ENCODE results near the gene PAX4. TPM values are rescaled to one million over a fixed set of nuclear protein-coding genes. Genes with fewer than 3 reads are reported as not detected.

PAX4 gene
- total and polyA plus RNA-seq, 2 donors (not counting 1 experiment from before 2014, with no cell fraction given), result not detected

DNA sequence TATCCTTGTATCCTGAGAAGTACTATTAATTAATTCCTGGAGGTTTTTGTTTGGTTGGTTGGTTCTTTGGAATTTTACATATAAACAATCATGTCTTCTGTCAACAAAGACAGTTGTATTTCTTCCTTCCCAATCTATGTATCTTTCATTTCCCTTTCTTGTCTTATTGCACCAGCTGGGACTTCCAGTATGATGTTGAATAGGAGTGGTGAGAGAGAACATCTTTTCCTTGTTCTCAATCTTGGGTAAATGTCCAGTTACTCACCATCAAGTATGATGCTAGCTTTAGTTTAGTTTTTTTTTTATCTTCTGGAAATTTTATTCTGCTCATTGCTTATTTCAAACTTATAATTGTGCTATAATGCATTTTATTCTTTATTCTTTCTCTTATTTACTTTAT, 7.4 kb upstream of the PAX4 start:
- H2AFZ ChIP-seq (ENCODE audit: low read length), result no peak overlapping the region
- no peak overlapping the region for H3K27ac ChIP-seq (ENCODE audit: insufficient read depth, low read length)
- no peak overlapping the region for H3K9ac ChIP-seq (ENCODE audit: insufficient read depth, low read length)
- H3K4me3 ChIP-seq (replicated peaks in 1 of 4; ENCODE audit: control extremely low read depth in 1 of 4, insufficient read depth in 1 of 4, low read depth in 3 of 4, low read length in 4 of 4), result no peak overlapping the region
- H3K9me3 ChIP-seq (ENCODE audit: control insufficient read depth, insufficient read depth, low read depth, low read length), result no peaks in the 10 kb centered on the region
- H3K4me2 ChIP-seq (ENCODE audit: extremely low read depth, insufficient read depth, low read length), result no peak overlapping the region
- no peak for TF ChIP-seq EZH2 (IDR thresholded peaks at IDR 0.05; ENCODE audit: low read length, missing control alignments)
- TF ChIP-seq, protein P1, sequence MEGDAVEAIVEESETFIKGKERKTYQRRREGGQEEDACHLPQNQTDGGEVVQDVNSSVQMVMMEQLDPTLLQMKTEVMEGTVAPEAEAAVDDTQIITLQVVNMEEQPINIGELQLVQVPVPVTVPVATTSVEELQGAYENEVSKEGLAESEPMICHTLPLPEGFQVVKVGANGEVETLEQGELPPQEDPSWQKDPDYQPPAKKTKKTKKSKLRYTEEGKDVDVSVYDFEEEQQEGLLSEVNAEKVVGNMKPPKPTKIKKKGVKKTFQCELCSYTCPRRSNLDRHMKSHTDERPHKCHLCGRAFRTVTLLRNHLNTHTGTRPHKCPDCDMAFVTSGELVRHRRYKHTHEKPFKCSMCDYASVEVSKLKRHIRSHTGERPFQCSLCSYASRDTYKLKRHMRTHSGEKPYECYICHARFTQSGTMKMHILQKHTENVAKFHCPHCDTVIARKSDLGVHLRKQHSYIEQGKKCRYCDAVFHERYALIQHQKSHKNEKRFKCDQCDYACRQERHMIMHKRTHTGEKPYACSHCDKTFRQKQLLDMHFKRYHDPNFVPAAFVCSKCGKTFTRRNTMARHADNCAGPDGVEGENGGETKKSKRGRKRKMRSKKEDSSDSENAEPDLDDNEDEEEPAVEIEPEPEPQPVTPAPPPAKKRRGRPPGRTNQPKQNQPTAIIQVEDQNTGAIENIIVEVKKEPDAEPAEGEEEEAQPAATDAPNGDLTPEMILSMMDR (conservative IDR thresholded peaks at IDR 0.05 in 1 of 2, IDR thresholded peaks at IDR 0.05 in 1 of 2; ENCODE audit: low read depth in 1 of 2, low read length in 2 of 2), result no peak
- no peaks in the 10 kb centered on the region for H3K36me3 ChIP-seq (ENCODE audit: control insufficient read depth, insufficient read depth, low read length)
- no peaks in the 10 kb centered on the region for H3K4me1 ChIP-seq (ENCODE audit: control insufficient read depth, extremely low read depth, insufficient read depth, low read length)
- H3K27me3 ChIP-seq (ENCODE audit: control insufficient read depth, insufficient read depth, low read length), result peaks cover 7% of the 10 kb centered on the region
- no peak for DNase-seq (ENCODE audit: low read depth in 2 of 2)
- no peaks in the 10 kb centered on the region for H4K20me1 ChIP-seq (ENCODE audit: control insufficient read depth, extremely low read depth, insufficient read depth, low read length)
- H3K79me2 ChIP-seq (ENCODE audit: control insufficient read depth, insufficient read depth, low read length), result no peaks in the 10 kb centered on the region

DNA sequence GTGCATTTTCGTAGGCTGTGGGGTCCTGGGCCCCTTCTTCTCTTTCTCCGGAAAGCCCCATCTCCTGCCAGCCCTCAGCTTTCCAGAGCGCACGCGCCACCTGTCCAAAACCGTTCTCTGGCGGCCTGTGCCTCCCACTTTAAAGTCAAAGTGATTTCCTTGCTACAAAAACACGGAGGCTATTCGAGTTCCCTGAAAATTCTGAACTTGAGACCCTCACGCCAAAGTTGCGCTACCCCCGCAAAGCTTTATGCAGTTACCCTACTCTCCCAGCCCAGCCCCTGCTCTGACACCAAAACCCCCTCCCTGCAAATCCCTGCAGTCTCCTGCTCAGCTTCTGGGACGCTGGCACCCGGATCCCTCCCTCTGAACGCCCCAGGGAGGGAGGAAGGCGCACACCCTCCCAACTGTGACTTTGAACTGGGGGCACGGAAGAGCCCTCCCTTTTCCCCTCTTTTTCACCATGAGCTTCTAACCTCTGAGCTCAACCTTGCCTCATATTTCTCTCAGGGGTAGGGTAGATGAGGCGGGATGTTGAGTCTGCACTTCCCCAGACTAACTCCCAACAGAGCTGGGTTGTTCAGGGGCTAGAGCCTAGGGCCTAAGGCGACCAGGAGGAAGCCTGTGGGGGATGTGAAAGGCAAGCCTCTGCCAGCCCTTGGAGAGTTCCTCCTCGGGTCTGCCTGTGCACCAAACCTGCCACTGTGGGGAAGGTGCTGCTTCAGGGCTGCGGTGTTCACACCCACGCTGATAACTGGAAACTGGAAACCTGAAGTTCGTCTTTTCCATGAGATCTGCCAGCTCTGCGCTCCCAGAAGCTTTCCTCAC, 2.7 kb upstream of the PAX4 start:
- Histone ChIP-seq H3K4me1 (ENCODE audit: control insufficient read depth, extremely low read depth, insufficient read depth, low read length) (no peaks in the 10 kb centered on the region), H4K20me1 (ENCODE audit: control insufficient read depth, extremely low read depth, insufficient read depth, low read length) (no peaks in the 10 kb centered on the region), H3K27me3 (ENCODE audit: control insufficient read depth, insufficient read depth, low read length) (peaks cover 41% of the 10 kb centered on the region), H3K9ac (ENCODE audit: insufficient read depth, low read length) (no peak overlapping the region), H3K4me2 (ENCODE audit: extremely low read depth, insufficient read depth, low read length) (no peak overlapping the region), H2AFZ (ENCODE audit: low read length) (no peak overlapping the region), H3K9me3 (ENCODE audit: control insufficient read depth, insufficient read depth, low read depth, low read length) (no peaks in the 10 kb centered on the region), H3K27ac (ENCODE audit: insufficient read depth, low read length) (no peak overlapping the region), H3K36me3 (ENCODE audit: control insufficient read depth, insufficient read depth, low read length) (no peaks in the 10 kb centered on the region), H3K4me3 (replicated peaks in 1 of 4; ENCODE audit: control extremely low read depth in 1 of 4, insufficient read depth in 1 of 4, low read depth in 3 of 4, low read length in 4 of 4) (no peak overlapping the region), H3K79me2 (ENCODE audit: control insufficient read depth, insufficient read depth, low read length) (no peaks in the 10 kb centered on the region)
- no peak for DNase-seq (ENCODE audit: low read depth in 2 of 2)
- TF ChIP-seq, protein P1 (conservative IDR thresholded peaks at IDR 0.05 in 1 of 2, IDR thresholded peaks at IDR 0.05 in 1 of 2; ENCODE audit: low read depth in 1 of 2, low read length in 2 of 2), result no peak

DNA sequence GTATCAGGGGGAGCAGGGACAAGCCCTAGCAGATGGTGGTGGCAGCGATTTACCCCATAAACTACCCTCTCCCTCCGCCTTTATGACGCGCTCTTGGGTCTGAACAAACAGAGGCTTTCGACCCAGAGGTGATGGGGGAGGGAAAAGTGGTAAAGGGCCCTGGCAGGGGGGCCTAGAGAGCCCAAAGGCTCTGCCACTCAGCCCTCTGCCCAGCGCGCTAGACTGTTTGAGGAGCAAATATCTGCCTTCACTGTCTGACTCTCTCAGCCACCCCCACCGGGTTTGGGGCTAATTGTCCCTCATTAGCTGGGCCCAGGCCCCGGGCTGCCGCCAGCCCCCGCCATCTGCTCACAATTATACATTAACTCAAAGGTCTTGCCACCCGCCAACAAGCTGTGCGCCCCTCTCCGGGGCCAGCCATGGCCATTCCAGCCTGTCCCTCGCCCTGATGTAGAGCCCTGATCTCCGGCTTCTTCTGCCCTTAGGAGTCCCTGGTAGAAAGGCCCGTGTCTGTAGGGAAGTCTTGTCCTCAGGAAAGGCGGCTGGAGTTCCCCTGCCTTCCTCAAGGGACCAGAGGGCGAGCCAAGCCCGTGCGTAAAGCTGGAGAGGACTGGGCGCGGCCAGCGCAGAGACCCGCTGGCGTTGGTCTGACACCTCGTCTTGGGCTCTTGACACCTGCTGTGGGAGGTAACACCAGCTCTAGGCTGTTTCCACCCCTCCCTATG, 1.9 kb upstream of the PAX4 start:
- H3K9me3 ChIP-seq (ENCODE audit: control insufficient read depth, insufficient read depth, low read depth, low read length), result no peaks in the 10 kb centered on the region
- no peaks in the 10 kb centered on the region for H3K79me2 ChIP-seq (ENCODE audit: control insufficient read depth, insufficient read depth, low read length)
- H3K4me1 ChIP-seq (ENCODE audit: control insufficient read depth, extremely low read depth, insufficient read depth, low read length), result no peaks in the 10 kb centered on the region
- no peak overlapping the region for H3K9ac ChIP-seq (ENCODE audit: insufficient read depth, low read length)
- no peak overlapping the region for H2AFZ ChIP-seq (ENCODE audit: low read length)
- H3K27ac ChIP-seq (ENCODE audit: insufficient read depth, low read length), result no peak overlapping the region
- no peak overlapping the region for H3K4me3 ChIP-seq (replicated peaks in 1 of 4; ENCODE audit: control extremely low read depth in 1 of 4, insufficient read depth in 1 of 4, low read depth in 3 of 4, low read length in 4 of 4)
- no peak for DNase-seq (ENCODE audit: low read depth in 2 of 2)
- no peak overlapping the region for H3K4me2 ChIP-seq (ENCODE audit: extremely low read depth, insufficient read depth, low read length)
- no peaks in the 10 kb centered on the region for H3K36me3 ChIP-seq (ENCODE audit: control insufficient read depth, insufficient read depth, low read length)
- no peak for TF ChIP-seq EZH2 (IDR thresholded peaks at IDR 0.05; ENCODE audit: low read length, missing control alignments)
- TF ChIP-seq, protein P1 (conservative IDR thresholded peaks at IDR 0.05 in 1 of 2, IDR thresholded peaks at IDR 0.05 in 1 of 2; ENCODE audit: low read depth in 1 of 2, low read length in 2 of 2), result no peak
- H4K20me1 ChIP-seq (ENCODE audit: control insufficient read depth, extremely low read depth, insufficient read depth, low read length), result no peaks in the 10 kb centered on the region
- peaks cover 47% of the 10 kb centered on the region for H3K27me3 ChIP-seq (ENCODE audit: control insufficient read depth, insufficient read depth, low read length)

Measured in fibroblast of lung (primary cell).